HAP-1 (cell line): Measurements from ENCODE around the gene PTGER2.

Experiments
- DNase-seq, 2 experiments: peaks; one replicate each; pipeline ENCODE4 v3.0.0-alpha.2; 2016 to 2020; ENCODE audit warnings: low spot score in 2 of 2
- H3K27me3 ChIP-seq: fragments of 250-450 bp; sonication (Bioruptor Pico); 2 replicates; pipeline ENCODE4 v1.5.1; 2020; ENCODE audit warnings: low read depth, mild to moderate bottlenecking, moderate library complexity
- H3K36me3 ChIP-seq: fragments of 250-450 bp; sonication (Bioruptor Pico); replicated peaks from 2 replicates; pipeline ENCODE4 v1.5.1; 2020; ENCODE audit warnings: mild to moderate bottlenecking
- H3K4me1 ChIP-seq: fragments of 250-450 bp; sonication (Bioruptor Pico); 2 replicates; pipeline ENCODE4 v1.5.1; 2020; ENCODE audit warnings: mild to moderate bottlenecking
- H3K4me3 ChIP-seq: fragments of 250-450 bp; sonication (Bioruptor Pico); 2 replicates; pipeline ENCODE4 v1.5.1; 2020; ENCODE audit warnings: mild to moderate bottlenecking, moderate library complexity
- H3K9me3 ChIP-seq: fragments of 250-450 bp; sonication (Bioruptor Pico); 2 replicates; pipeline ENCODE4 v1.5.1; 2020; ENCODE audit warnings: mild to moderate bottlenecking, moderate library complexity
- in situ Hi-C: fragments of 300-500 bp; cut with MboI; formaldehyde crosslinking; loops from 3 replicates; pipeline ENCODE4 v1.14.3; 2020; ENCODE audit warnings: low sequenced_read_pairs, inconsistent platforms, mixed read lengths

PTGER2 gene

DNA sequence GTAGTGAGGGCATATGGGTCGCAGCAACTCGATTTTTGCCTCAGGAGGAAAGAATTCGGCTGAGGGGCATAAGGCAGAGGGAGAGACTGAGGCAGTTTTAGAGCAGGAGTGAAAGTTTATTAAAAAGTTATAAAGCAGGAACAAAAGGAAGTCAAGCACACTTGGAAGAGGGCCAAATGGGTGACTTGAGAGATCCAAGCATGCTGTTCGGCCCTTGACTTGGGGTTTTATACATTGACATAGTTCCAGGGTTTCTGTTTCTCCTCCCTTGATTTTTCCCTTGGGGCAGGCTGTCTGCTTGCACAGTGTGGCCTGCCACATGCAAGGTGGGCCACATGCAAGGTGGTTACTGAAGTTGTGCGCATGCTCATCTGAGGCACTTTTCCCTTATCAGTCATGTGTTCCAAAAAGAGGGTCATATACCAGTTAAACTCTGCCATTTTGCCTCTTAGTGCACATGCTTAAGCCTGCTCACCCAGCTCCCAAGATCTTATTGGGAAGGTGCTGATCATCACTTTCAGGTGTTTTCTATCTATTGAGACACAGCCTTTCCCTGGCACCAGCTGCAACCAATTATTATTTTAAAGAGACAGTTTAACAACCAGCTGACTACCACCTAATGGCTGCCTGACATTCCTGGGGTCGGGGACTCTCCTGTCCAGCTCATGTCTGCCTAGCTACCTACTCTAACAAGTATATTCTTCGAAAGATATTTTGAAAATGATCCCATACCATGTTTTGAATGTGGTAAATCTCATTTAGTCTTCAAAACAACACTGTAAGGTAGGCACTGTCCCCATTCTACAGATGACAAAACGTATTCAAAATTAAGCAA is 19.9 kb downstream of the PTGER2 start:
- Histone ChIP-seq H3K36me3 (no peaks in the 10 kb centered on the region), H3K4me3 (no peak overlapping the region), H3K4me1 (no peaks in the 10 kb centered on the region), H3K27me3 (no peaks in the 10 kb centered on the region), H3K9me3 (no peaks in the 10 kb centered on the region)
- in situ Hi-C loops, result no loop called here
- DNase-seq, result no peak

DNA sequence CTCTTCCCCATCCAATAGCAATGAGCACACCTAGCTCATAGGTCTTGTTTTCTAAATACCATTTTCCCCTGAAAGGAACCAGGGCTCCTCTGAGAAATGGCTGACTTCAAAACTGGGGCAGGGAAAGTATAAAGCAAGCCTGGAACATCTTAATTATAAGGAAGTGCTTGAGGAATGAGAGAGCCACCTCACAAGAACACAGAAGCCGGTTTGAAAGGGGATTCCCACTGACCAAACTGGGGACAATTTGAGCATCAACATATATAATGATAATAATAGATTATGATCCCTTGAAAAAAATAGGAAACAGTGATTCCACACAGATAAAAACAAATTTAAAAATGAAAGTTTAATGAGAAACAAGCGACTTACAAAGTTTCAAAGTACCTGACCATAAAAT is 22.1 kb downstream of the PTGER2 start:
- no peaks in the 10 kb centered on the region for H3K9me3 ChIP-seq
- in situ Hi-C loops, result no loop called here
- no peaks in the 10 kb centered on the region for H3K36me3 ChIP-seq
- no peak for DNase-seq
- no peak overlapping the region for H3K4me3 ChIP-seq
- H3K4me1 ChIP-seq, result no peaks in the 10 kb centered on the region
- H3K27me3 ChIP-seq, result no peaks in the 10 kb centered on the region

GRCh38 chr14:52338051-52338681 is 24.1 kb downstream of the PTGER2 start:
- Histone ChIP-seq H3K36me3 (no peaks in the 10 kb centered on the region), H3K4me3 (no peak overlapping the region), H3K4me1 (no peaks in the 10 kb centered on the region), H3K9me3 (no peaks in the 10 kb centered on the region), H3K27me3 (no peaks in the 10 kb centered on the region)
- in situ Hi-C loops, result no loop called here
- DNase-seq, result no peak

DNA sequence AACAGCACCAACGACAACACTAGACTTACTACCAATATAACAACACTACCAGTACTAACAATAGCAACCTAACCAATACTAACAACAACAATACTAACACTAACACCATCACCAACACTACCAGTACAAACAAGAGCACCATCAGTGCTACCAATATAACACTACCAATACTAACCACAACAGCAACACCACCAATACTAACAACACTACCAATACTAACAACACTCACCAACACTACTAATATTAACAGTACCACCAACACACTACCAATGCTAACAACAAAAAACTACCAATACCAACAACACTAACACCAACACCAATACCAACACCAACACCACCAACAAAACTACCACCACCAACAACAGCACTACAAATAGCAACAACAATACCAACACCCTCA is 25.1 kb downstream of the PTGER2 start:
- H3K4me1 ChIP-seq, result no peaks in the 10 kb centered on the region
- in situ Hi-C loops, result no loop called here
- no peaks in the 10 kb centered on the region for H3K9me3 ChIP-seq
- no peak for DNase-seq
- no peaks in the 10 kb centered on the region for H3K27me3 ChIP-seq
- no peak overlapping the region for H3K4me3 ChIP-seq
- no peaks in the 10 kb centered on the region for H3K36me3 ChIP-seq

- H3K27me3 ChIP-seq, result no peaks in the 10 kb centered on the region
- no peak for DNase-seq
- in situ Hi-C loops, result no loop called here
Observed at GRCh38 chr14:52342849-52343596, 28.9 kb downstream of the PTGER2 start.

GRCh38 chr14:52346778-52347177 is 32.7 kb downstream of the PTGER2 start:
- in situ Hi-C loops, result no loop called here
- Histone ChIP-seq H3K4me1 (no peaks in the 10 kb centered on the region), H3K27me3 (no peaks in the 10 kb centered on the region), H3K36me3 (no peaks in the 10 kb centered on the region), H3K4me3 (no peak overlapping the region), H3K9me3 (no peaks in the 10 kb centered on the region)
- DNase-seq, result no peak

More at GRCh38 chr14:52342849-52343596, 28.9 kb downstream of the PTGER2 start:
- no peaks in the 10 kb centered on the region for H3K4me1 ChIP-seq
- H3K9me3 ChIP-seq, result no peaks in the 10 kb centered on the region
- H3K36me3 ChIP-seq, result no peaks in the 10 kb centered on the region
- H3K4me3 ChIP-seq, result no peak overlapping the region

- no peaks in the 10 kb centered on the region for H3K4me1 ChIP-seq
- H3K9me3 ChIP-seq, result no peaks in the 10 kb centered on the region
- in situ Hi-C loops, result no loop called here
- no peak for DNase-seq
- H3K4me3 ChIP-seq, result no peak overlapping the region
- no peaks in the 10 kb centered on the region for H3K27me3 ChIP-seq
- H3K36me3 ChIP-seq, result no peaks in the 10 kb centered on the region
Observed at GRCh38 chr14:52348279-52348678, 34.2 kb downstream of the PTGER2 start.

- Histone ChIP-seq H3K4me1 (no peaks in the 10 kb centered on the region), H3K36me3 (no peaks in the 10 kb centered on the region), H3K9me3 (no peaks in the 10 kb centered on the region), H3K27me3 (no peaks in the 10 kb centered on the region), H3K4me3 (no peak overlapping the region)
- no peak for DNase-seq
- in situ Hi-C loops, result no loop called here
Observed at GRCh38 chr14:52348776-52349175, 34.7 kb downstream of the PTGER2 start.

DNA sequence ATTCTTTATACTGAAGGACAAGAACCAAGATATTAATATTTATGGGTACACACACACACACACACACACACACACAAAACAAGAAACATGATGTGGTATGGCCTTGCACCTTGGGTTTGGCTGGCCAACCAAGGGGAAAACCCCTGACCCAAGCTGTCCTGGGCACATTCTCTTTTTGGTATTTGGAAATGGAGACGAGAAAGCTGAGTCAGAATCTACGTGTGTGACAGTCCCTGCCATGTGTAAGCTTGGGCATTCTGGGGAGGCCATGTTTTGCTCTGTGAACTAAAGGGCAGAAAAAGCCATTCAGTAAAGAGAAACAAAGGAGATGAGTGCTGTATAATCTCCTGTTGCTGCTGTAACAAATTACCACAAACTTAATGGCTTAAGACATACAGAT is 35.6 kb downstream of the PTGER2 start:
- Histone ChIP-seq H3K36me3 (no peaks in the 10 kb centered on the region), H3K9me3 (no peaks in the 10 kb centered on the region), H3K4me3 (no peak overlapping the region), H3K27me3 (no peaks in the 10 kb centered on the region), H3K4me1 (no peaks in the 10 kb centered on the region)
- no peak for DNase-seq
- in situ Hi-C loops, result no loop called here

GRCh38 chr14:52350445-52350844 is 36.3 kb downstream of the PTGER2 start:
- no peak for DNase-seq
- Histone ChIP-seq H3K9me3 (no peaks in the 10 kb centered on the region), H3K4me3 (no peak overlapping the region), H3K27me3 (no peaks in the 10 kb centered on the region), H3K4me1 (no peaks in the 10 kb centered on the region), H3K36me3 (no peaks in the 10 kb centered on the region)
- in situ Hi-C loops, result no loop called here

DNA sequence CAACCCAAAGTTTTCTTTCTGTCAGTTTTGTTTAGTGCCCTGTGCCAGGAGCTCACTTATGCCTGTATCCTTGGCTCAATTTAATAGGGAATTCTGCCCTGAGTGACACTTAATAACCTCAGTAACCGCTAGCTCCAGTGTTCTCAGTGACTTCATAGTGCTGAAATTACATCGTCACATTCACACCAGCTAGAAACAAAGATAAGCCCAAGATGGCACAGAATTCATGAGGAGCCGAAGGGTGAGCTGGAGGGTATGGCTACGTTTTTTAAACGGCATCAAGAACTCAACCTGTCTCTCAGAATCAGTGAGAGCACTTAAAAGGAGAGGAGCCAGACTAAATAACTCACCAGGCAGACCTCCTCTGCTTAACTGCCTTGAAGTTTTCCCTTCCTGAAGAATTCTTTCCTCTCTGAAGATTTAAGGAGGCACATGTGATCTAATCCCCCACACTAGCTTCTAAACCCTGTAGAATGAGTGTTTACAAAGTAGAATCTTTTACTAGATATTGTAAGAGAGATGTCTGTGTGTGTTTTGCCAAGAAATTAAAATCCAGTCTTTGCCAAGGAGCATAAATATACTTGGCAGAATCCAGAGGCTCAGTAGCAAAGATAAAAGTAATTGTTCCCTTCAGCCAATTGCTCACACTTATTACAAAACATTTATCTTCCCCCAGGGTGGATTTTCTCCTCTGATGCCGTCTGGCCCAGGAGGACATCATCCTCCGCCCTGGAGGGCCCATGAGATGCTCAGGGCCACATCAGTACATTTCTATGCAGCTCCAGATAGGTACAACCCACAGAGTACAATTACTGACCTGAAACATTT is 37.3 kb downstream of the PTGER2 start:
- DNase-seq, result no peak
- no peaks in the 10 kb centered on the region for H3K36me3 ChIP-seq
- H3K9me3 ChIP-seq, result no peaks in the 10 kb centered on the region
- in situ Hi-C loops, result no loop called here
- H3K4me3 ChIP-seq, result no peak overlapping the region
- no peaks in the 10 kb centered on the region for H3K4me1 ChIP-seq
- no peaks in the 10 kb centered on the region for H3K27me3 ChIP-seq

DNA sequence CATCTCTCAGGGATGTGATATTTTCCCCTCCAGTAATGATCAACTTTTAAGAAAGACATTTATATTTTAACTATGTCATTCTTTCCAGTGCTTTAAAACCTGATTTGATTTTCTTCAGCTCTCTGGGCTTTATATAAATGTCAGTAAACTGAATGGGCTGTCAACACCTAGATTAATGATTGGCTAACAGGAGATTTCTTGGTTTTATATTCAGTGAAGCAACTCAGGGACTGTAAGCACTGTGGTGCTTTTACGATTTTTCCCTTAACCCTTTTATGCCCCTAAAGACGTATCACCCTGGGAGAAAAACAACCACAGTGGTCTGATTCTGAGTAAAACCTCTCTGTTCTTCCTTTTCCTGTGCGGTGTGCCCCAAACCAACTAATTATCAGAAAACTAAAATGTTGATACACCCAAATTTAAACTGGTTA is 38.0 kb downstream of the PTGER2 start:
- DNase-seq, result no peak
- Histone ChIP-seq H3K36me3 (no peaks in the 10 kb centered on the region), H3K9me3 (no peaks in the 10 kb centered on the region), H3K27me3 (no peaks in the 10 kb centered on the region), H3K4me3 (no peak overlapping the region), H3K4me1 (no peaks in the 10 kb centered on the region)
- in situ Hi-C loops, result no loop called here

GRCh38 chr14:52352569-52352968 is 38.5 kb downstream of the PTGER2 start:
- Histone ChIP-seq H3K36me3 (no peaks in the 10 kb centered on the region), H3K27me3 (no peaks in the 10 kb centered on the region), H3K4me3 (no peak overlapping the region), H3K4me1 (no peaks in the 10 kb centered on the region), H3K9me3 (no peaks in the 10 kb centered on the region)
- DNase-seq, result no peak
- in situ Hi-C loops, result no loop called here
